ENCODE measurements around the gene CCDC148.

CCDC148 gene

DNA sequence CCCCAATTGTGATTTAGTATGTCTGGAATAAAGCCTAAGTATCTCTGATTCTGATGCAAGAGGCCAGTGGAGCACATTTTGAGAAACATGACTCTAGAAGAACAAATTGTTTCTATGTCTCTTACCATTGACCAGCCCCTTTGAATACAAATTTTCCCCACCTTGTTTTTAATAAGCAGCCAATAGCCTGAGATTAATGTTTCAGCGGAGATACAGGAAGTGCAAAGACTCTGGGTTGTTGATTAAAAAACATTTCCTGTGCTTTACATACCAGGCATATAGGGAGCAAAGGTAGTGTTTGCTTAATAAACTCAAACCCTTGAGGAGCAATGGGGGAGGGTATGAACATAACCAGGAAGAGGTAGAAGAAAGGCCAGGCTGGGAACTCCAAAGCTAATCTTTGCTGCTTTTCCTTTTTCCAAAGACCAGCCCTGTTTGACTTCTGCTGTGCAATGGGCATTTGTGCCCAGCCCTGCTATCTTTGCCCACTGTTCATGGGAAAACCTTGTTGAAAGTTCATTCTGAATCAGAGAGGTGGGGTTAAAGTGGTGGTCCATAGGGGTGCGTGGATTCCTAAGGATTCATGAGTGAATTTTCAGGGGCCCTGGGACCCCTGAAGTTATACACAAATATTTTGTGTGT is 325.6 kb downstream of the CCDC148 start:
- no peak for DNase-seq (ENCODE audit: extremely low read depth in 1 of 2, low read depth in 1 of 2)

- DNase-seq (ENCODE audit: extremely low read depth in 1 of 2, low read depth in 1 of 2): no peak
These were observed 327.5 kb downstream of the CCDC148 start for GRCh38 chr2:158129037-158129436.

DNA sequence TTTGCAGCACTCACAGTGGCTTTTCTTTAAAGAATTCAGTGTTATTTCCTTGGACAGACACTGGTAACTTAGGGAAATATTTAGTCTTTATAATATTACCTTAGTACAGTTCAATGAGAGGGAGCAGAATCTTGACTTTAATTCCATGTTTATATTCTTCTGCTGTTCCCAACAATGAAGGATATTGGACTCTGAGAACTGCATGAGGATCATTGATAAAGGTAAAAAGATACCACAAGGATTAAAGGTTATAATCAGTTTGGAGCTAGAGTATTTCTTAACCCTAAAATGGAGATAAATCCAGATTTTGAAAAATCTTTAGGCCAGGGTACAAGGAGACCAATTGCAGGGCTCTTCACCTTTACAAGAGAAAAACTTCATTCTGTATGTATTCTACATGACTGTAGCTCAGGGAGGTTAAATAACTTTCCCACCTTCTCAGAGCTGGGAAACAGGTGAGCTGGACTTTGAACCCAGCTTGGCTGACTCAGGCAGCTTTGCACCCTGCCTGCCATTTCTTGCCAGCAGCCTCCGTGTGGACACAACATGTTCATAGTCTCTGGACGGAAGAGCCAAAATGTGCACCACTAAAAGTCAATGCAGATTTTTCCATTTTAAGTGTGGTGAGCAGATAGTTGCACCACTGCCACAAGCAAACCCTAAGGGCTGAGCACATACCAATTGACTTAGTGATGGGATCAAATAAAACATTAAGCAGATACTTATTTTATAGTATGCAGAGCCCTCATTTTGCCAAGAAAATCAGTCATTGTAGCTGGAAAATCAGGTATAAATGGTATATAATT is 328.2 kb downstream of the CCDC148 start:
- no peak for DNase-seq (ENCODE audit: extremely low read depth in 1 of 2, low read depth in 1 of 2)

- DNase-seq (ENCODE audit: extremely low read depth in 1 of 2, low read depth in 1 of 2): no peak
These were observed 329.2 kb downstream of the CCDC148 start for GRCh38 chr2:158127380-158127804.

- no peak for DNase-seq (ENCODE audit: extremely low read depth in 1 of 2, low read depth in 1 of 2)
These were observed 330.6 kb downstream of the CCDC148 start for GRCh38 chr2:158125756-158126498.

- DNase-seq (ENCODE audit: extremely low read depth in 1 of 2, low read depth in 1 of 2): no peak
These were observed 331.7 kb downstream of the CCDC148 start for GRCh38 chr2:158124896-158125295.
